AG10803 (cell line): ENCODE results near the gene TRPM3.

Source experiments
- DNase-seq: peaks from one replicate; pipeline ENCODE4 v3.0.0; 2010; ENCODE audit warnings: low read depth
- H3K4me3 ChIP-seq: 2 replicates; pipeline ENCODE4 v1.5.1; 2011; ENCODE audit warnings: mild to moderate bottlenecking, low read length, control low read depth
- TF ChIP-seq, protein P1 (sequence below): conservative IDR thresholded peaks from 2 replicates; pipeline ENCODE4 v1.5.1; 2011; ENCODE audit warnings: mild to moderate bottlenecking, low read length, control low read depth, inconsistent platforms

TRPM3 gene

DNA sequence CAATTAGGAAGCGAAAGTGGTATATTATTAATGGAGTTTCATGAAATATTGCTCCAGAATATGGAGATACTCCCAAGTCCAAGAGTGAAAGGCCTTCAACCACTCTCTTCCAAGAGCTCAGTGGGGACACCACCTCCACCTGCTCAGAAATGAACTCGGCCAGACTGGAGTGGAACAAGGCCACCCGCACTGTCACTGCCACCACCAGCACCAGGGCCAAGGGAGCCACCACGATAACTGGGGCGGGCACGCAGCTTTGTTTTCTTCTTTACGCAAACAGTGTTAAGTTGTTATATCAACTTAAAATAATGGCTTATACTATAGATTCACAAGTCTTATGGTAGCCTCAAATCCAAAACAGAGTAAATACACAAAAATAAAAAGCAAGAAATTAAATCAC is 204.1 kb downstream of the TRPM3 start:
- TF ChIP-seq, protein P1, sequence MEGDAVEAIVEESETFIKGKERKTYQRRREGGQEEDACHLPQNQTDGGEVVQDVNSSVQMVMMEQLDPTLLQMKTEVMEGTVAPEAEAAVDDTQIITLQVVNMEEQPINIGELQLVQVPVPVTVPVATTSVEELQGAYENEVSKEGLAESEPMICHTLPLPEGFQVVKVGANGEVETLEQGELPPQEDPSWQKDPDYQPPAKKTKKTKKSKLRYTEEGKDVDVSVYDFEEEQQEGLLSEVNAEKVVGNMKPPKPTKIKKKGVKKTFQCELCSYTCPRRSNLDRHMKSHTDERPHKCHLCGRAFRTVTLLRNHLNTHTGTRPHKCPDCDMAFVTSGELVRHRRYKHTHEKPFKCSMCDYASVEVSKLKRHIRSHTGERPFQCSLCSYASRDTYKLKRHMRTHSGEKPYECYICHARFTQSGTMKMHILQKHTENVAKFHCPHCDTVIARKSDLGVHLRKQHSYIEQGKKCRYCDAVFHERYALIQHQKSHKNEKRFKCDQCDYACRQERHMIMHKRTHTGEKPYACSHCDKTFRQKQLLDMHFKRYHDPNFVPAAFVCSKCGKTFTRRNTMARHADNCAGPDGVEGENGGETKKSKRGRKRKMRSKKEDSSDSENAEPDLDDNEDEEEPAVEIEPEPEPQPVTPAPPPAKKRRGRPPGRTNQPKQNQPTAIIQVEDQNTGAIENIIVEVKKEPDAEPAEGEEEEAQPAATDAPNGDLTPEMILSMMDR: no peak
- DNase-seq: no peak
- no peak overlapping the region for H3K4me3 ChIP-seq

DNA sequence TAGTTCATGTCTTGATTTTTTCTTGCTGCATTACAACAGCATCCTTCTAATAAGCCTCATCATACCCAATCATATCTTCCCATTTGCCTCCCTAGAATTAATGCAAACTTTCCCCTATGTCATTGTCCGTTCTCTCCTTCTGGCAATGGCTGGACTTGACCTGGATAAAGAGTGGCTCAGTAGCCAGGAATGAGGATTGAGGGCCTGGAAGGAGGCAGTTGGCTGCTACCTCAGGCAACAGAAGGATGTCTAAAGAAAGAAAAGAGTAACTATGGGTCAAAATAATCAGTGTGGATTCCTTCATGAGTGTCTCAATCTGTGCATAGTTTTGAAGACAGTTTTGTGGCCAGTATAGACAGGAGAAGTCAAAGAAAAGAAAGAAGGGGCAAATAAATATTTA is 209.6 kb downstream of the TRPM3 start:
- TF ChIP-seq, protein P1: no peak
- H3K4me3 ChIP-seq: no peak overlapping the region
- no peak for DNase-seq

GRCh38 chr9:70910598-70910997 is 210.8 kb downstream of the TRPM3 start:
- H3K4me3 ChIP-seq: no peak overlapping the region
- no peak for DNase-seq
- TF ChIP-seq, protein P1: no peak

DNA sequence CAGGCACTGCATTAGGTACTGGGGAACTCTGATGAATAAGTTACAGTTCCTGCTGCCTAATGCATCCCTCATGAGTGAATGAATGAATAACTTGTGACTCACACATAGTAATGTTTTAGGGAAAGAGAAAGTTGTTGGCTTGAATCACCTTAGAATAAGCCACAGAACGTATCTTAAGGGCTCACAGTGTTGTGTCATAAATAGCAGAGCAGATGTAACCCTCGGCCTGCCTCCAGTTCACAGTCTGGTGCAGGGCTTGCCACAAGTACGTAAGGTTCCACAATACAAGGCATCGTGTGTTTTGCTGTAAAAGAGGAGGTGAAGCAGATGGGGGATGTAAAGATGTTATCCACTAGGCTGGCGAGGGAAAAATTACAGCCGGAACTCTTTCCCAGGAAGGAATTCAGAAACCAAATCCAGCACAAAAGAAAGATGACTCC is 218.7 kb downstream of the TRPM3 start:
- peak overlapping the region; percentile 0; the same call in 1 of the 2 replicates for H3K4me3 ChIP-seq
- peak; percentile 99 for DNase-seq
- TF ChIP-seq, protein P1: no peak

DNA sequence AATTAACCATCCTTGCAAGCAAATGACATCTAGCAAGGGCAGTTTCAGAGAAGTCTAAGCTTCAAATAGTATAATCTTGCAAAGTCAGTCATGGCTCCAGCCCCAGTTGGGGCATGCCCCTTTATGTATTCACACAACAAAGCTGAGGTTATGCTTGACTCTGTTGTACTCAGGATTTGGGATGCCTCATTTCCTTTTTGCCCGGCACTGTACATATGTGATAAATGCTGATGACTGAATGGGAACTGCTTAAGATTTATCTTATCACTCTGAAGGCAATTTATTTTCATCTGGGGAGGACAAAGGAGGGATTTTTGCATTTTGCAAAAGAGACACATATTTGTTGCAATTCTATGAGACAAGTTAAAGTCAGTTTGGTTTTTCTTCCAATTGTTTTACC is 219.2 kb downstream of the TRPM3 start:
- no peak for DNase-seq
- TF ChIP-seq, protein P1: no peak
- H3K4me3 ChIP-seq: no peak overlapping the region

GRCh38 chr9:70901746-70902145 is 219.7 kb downstream of the TRPM3 start:
- no peak for DNase-seq
- TF ChIP-seq, protein P1: no peak
- H3K4me3 ChIP-seq: no peak overlapping the region

DNA sequence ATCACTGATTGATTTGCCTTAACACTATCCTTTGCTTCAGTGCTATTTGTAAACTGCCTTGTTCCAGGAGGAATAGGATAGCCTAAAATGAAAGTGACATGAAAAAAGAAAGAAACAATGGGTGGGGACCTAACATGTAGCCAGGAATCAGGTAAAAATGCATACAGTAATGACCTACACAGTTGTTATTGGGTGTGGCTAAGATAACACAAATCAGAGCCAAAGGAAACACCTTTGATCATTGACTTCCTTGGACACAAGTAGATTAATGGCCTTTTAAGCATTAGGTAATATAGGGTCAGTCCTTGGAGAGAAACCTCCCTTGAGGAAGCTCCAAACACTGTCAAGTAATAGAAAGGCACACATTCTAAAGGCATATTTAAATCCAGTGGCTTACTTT is 220.4 kb downstream of the TRPM3 start:
- no peak for DNase-seq
- H3K4me3 ChIP-seq: no peak overlapping the region
- TF ChIP-seq, protein P1: no peak
